Endodermal cell (in vitro differentiated cells): ENCODE data around the gene UBQLN4. TPM values are rescaled to one million over a fixed set of nuclear protein-coding genes. Genes with fewer than 3 reads are reported as not detected.

Source experiments
- DNase-seq: peaks from one replicate; pipeline ENCODE4 v3.0.0-alpha.2; 2017
- H3K27ac ChIP-seq: 2 replicates; pipeline ENCODE4 v1.5.1; 2013; ENCODE audit warnings: mild to moderate bottlenecking, low read depth, low read length, moderate library complexity
- H3K27me3 ChIP-seq: 2 replicates; pipeline ENCODE4 v1.6.1; 2013; ENCODE audit warnings: mild to moderate bottlenecking, low read length, moderate library complexity; ENCODE audit not compliant: insufficient read depth, control insufficient read depth, poor library complexity, severe bottlenecking
- H3K36me3 ChIP-seq: 2 replicates; pipeline ENCODE4 v1.7.0; 2013; ENCODE audit warnings: mild to moderate bottlenecking, low read length, moderate library complexity; ENCODE audit not compliant: control insufficient read depth, insufficient read depth
- H3K4me1 ChIP-seq: one replicate; pipeline ENCODE4 v1.7.0; 2013; ENCODE audit warnings: low read length; ENCODE audit not compliant: control insufficient read depth, insufficient read depth
- H3K4me3 ChIP-seq: 2 replicates; pipeline ENCODE4 v1.5.1; 2013; ENCODE audit warnings: mild to moderate bottlenecking, low read length, moderate library complexity
- H3K9ac ChIP-seq: 2 replicates; pipeline ENCODE4 v1.6.1; 2013; ENCODE audit warnings: mild to moderate bottlenecking, low read length, moderate library complexity; ENCODE audit not compliant: poor library complexity, severe bottlenecking; ENCODE audit errors: extremely low read depth
- H3K9me3 ChIP-seq: 2 replicates; pipeline ENCODE4 v1.6.1; 2013; ENCODE audit warnings: mild to moderate bottlenecking, low read length, moderate library complexity; ENCODE audit not compliant: control insufficient read depth
- H3K27ac Mint-ChIP-seq: 2 replicates; pipeline ENCODE4 v1.8.0; 2020; ENCODE audit warnings: mixed read lengths
- H3K27me3 Mint-ChIP-seq: 2 replicates; pipeline ENCODE4 v1.8.0; 2021; ENCODE audit warnings: mild to moderate bottlenecking, mixed read lengths; ENCODE audit not compliant: insufficient read depth
- H3K36me3 Mint-ChIP-seq: 2 replicates; pipeline ENCODE4 v1.8.0; 2020; ENCODE audit warnings: low read depth, mixed read lengths
- H3K4me1 Mint-ChIP-seq: 2 replicates; pipeline ENCODE4 v1.8.0; 2020; ENCODE audit warnings: mixed read lengths
- H3K4me3 Mint-ChIP-seq: 2 replicates; pipeline ENCODE4 v1.8.0; 2020; ENCODE audit warnings: mild to moderate bottlenecking, moderate library complexity, mixed read lengths
- H3K9me3 Mint-ChIP-seq: 2 replicates; pipeline ENCODE4 v1.8.0; 2020; ENCODE audit warnings: mild to moderate bottlenecking, mixed read lengths
- WGBS, 2 experiments: methylation state at CpG; one replicate each; pipeline versions ENCODE4 v1.1.5 to v1.1.7; 2013; ENCODE audit warnings: missing lambda C conversion rate in 2 of 2, mixed read lengths in 1 of 2; ENCODE audit not compliant: insufficient coverage in 1 of 2, insufficient read length in 1 of 2; 5-methylcytosine and 5-hydroxymethylcytosine counted together
- total RNA-seq, 2 donors: library from RNA; stranded (reverse); fragmentation: NEBNext Ultra II Directional in 1 of 2; extraction: Animal tissue kit (Norgen Biotek cat#: 25700) in 1 of 2; gene quantifications; 2 replicates in 1 of 2; 3 replicates in 1 of 2; pipeline ENCODE4 v1.2.1, GENCODE V29; 2021
- TF ChIP-seq, protein P1 (sequence below): fragments of 200-600 bp; sonication (generic); conservative IDR thresholded peaks from 2 replicates; pipeline ENCODE4 v1.5.0; 2021; ENCODE audit warnings: antibody characterized with exemption, mild to moderate bottlenecking

UBQLN4 gene
- total RNA-seq, 2 donors from 2014 or later: 56.4 to 62.4 TPM

DNA sequence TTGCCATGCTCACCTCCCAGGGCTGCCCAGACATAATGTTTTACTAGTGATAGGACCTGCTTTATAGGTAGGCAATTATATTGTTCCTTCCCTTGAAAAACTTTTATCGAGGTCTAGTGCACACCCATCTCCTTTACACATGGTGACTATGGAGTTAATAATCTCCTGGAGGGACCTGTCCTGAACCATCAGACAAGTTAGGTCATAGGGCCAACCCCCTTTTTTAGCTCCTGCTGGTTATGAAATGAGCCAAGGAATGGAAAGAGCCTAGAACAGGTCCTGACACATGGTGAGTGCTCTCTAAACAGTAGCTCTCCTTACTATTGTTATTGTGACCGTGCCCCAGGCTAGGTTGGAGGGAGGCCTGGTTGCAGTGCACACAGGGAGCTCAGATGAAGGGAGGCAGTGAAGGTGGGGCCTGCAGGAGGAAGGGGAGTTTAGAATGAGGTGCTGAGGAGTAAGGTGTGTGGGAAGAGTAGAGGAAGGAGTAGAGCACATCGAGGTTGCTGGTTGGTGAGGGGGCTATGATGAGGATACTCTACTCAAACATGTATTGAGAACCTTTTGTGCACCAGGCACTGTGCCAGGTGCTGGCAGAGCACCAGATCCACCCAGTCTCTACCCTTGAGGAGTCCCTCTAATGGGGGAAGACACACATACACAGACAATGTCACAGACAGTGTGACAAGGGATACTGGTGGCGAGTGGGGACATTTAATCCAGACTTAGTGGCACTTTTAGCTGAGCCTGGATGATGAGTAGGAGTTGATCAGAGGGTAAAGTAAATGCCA is 46.8 kb upstream of the UBQLN4 start:
- Mint-ChIP-seq H3K27ac (peak overlapping the region; percentile 42), H3K4me3 (no peak overlapping the region), H3K9me3 (no peaks in the 10 kb centered on the region), H3K4me1 (peaks cover 48% of the 10 kb centered on the region), H3K36me3 (peaks cover 17% of the 10 kb centered on the region), H3K27me3 (no peaks in the 10 kb centered on the region)
- H3K27me3 ChIP-seq: no peaks in the 10 kb centered on the region
- H3K36me3 ChIP-seq: peaks cover 65% of the 10 kb centered on the region
- 92 to 93% methylated on average over 2 to 4 of the region's 4 CpGs for WGBS, 2 experiments
- no peak for DNase-seq
- no peak overlapping the region for H3K9ac ChIP-seq
- H3K4me1 ChIP-seq: peaks cover 3% of the 10 kb centered on the region
- H3K27ac ChIP-seq: no peak overlapping the region
- H3K9me3 ChIP-seq: no peaks in the 10 kb centered on the region
- H3K4me3 ChIP-seq: no peak overlapping the region
- TF ChIP-seq, protein P1, sequence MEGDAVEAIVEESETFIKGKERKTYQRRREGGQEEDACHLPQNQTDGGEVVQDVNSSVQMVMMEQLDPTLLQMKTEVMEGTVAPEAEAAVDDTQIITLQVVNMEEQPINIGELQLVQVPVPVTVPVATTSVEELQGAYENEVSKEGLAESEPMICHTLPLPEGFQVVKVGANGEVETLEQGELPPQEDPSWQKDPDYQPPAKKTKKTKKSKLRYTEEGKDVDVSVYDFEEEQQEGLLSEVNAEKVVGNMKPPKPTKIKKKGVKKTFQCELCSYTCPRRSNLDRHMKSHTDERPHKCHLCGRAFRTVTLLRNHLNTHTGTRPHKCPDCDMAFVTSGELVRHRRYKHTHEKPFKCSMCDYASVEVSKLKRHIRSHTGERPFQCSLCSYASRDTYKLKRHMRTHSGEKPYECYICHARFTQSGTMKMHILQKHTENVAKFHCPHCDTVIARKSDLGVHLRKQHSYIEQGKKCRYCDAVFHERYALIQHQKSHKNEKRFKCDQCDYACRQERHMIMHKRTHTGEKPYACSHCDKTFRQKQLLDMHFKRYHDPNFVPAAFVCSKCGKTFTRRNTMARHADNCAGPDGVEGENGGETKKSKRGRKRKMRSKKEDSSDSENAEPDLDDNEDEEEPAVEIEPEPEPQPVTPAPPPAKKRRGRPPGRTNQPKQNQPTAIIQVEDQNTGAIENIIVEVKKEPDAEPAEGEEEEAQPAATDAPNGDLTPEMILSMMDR: no peak

DNA sequence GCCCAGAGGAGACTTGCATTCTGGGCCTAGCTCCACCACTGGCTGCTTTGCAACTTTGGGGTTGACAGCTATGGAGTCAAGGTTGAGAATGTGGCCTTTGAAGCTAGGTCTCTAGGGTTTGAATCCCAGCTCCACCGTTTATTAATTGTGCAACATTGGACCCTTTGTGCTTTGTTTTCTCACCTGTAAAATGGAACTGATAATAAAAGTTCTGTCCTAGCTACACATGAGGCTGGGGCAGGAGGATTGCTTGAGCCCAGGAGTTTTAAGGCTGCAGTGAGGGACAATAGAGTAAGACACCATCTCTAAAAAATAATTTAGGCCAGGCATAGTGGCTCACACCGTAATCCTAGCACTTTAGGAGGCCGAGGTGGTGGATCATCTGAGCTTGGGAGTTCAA is 45.7 kb upstream of the UBQLN4 start:
- Histone ChIP-seq H3K36me3 (peaks cover 68% of the 10 kb centered on the region), H3K4me3 (no peak overlapping the region), H3K27me3 (no peaks in the 10 kb centered on the region), H3K27ac (no peak overlapping the region), H3K4me1 (no peaks in the 10 kb centered on the region), H3K9me3 (no peaks in the 10 kb centered on the region), H3K9ac (no peak overlapping the region)
- H3K9me3 Mint-ChIP-seq: no peaks in the 10 kb centered on the region
- no peak for DNase-seq
- TF ChIP-seq, protein P1: no peak
- H3K27me3 Mint-ChIP-seq: no peaks in the 10 kb centered on the region
- peaks cover 36% of the 10 kb centered on the region for H3K4me1 Mint-ChIP-seq
- H3K4me3 Mint-ChIP-seq: no peak overlapping the region
- peaks cover 20% of the 10 kb centered on the region for H3K36me3 Mint-ChIP-seq
- H3K27ac Mint-ChIP-seq: no peak overlapping the region
- WGBS, 2 experiments: 82 to 89% methylated on average over 3 of the region's 3 CpGs

DNA sequence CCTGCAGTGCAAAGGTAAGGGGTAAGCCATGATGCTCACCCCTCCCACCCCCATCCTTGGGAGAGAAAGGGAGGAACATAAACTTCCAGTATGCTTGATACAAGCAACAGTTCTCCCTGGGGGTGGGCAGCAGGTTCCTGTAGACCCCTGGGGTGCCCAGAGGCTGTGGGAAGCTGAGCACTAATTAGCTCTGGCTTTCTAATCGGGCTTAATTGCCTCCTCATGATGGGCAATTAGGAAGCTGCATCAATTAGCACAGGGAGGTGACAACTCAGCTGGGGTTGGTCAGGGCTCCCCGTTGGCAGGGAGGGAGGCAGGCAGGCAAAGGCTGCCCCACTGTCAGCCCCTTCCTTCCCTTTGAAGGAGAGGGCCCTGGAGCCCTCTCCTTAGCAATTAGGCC is 45.2 kb upstream of the UBQLN4 start:
- Mint-ChIP-seq H3K36me3 (peaks cover 25% of the 10 kb centered on the region), H3K27me3 (no peaks in the 10 kb centered on the region), H3K27ac (no peak overlapping the region), H3K9me3 (no peaks in the 10 kb centered on the region), H3K4me1 (peaks cover 32% of the 10 kb centered on the region), H3K4me3 (no peak overlapping the region)
- H3K36me3 ChIP-seq: peaks cover 73% of the 10 kb centered on the region
- no peaks in the 10 kb centered on the region for H3K27me3 ChIP-seq
- H3K9ac ChIP-seq: no peak overlapping the region
- TF ChIP-seq, protein P1: no peak
- H3K27ac ChIP-seq: no peak overlapping the region
- 60 to 78% methylated on average over 2 of the region's 2 CpGs for WGBS, 2 experiments
- H3K4me3 ChIP-seq: no peak overlapping the region
- peak; percentile 42 for DNase-seq
- H3K4me1 ChIP-seq: no peaks in the 10 kb centered on the region
- H3K9me3 ChIP-seq: no peaks in the 10 kb centered on the region
